ENCODE measurements around the gene SFI1. TPM values are rescaled to one million over a fixed set of nuclear protein-coding genes. Genes with fewer than 3 reads are reported as not detected.

Gene SFI1
- total and polyA plus RNA-seq, 4 donors = 3.1 to 16.2 (median 7.4) TPM

DNA sequence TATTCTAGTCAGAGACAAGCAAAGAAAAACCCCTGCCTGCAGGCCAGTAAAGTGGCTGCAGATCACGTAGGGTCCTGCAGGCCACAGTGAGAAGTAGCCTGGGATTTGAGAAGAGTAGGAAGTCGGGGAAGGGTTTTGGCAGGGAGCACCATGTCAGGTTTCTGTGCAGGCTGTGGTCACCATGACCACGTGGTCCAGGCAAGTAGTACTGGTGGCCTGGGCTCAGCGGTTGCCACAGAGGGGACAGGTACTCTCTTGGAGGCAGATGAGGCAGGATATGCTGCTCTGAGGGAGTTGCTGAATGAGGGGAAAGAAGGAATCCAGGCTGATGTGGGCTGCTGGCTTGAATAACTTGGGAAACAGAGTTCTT lies 119.1 kb downstream of the SFI1 start:
- Histone ChIP-seq H3K4me3 (ENCODE audit: low read depth in 1 of 3, low read length in 3 of 3) (no peak overlapping the region), H3K4me1 (ENCODE audit: control insufficient read depth in 4 of 4, insufficient read depth in 4 of 4, low read length in 3 of 4) (peaks cover 0 to 6% (median 3%) of the 10 kb centered on the region in 4 donors), H3K9ac (ENCODE audit: low read depth in 1 of 2, low read length in 2 of 2) (no peak overlapping the region), H3K9me3 (ENCODE audit: control insufficient read depth in 4 of 4, low read length in 3 of 4) (no peaks in the 10 kb centered on the region), H3K27me3 (ENCODE audit: control insufficient read depth in 4 of 4, insufficient read depth in 4 of 4, low read length in 3 of 4) (no peaks in the 10 kb centered on the region), H3K27ac (ENCODE audit: low read depth in 1 of 2, low read length in 2 of 2) (no peak overlapping the region), H3K36me3 (ENCODE audit: control insufficient read depth in 4 of 4, insufficient read depth in 3 of 4, low read depth in 1 of 4, low read length in 3 of 4) (peaks cover 3 to 27% (median 10%) of the 10 kb centered on the region in 4 donors)
- no peak for DNase-seq (ENCODE audit: low spot score)
- WGBS = 72% methylated on average over 4 of the region's 4 CpGs
- TF ChIP-seq SP1 (IDR thresholded peaks at IDR 0.05) = no peak
- no peak for TF ChIP-seq FOXA2 (IDR thresholded peaks at IDR 0.05)
- TF ChIP-seq, protein P1, sequence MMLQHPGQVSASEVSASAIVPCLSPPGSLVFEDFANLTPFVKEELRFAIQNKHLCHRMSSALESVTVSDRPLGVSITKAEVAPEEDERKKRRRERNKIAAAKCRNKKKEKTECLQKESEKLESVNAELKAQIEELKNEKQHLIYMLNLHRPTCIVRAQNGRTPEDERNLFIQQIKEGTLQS (IDR thresholded peaks at IDR 0.05) = no peak
- TF ChIP-seq, protein P2, sequence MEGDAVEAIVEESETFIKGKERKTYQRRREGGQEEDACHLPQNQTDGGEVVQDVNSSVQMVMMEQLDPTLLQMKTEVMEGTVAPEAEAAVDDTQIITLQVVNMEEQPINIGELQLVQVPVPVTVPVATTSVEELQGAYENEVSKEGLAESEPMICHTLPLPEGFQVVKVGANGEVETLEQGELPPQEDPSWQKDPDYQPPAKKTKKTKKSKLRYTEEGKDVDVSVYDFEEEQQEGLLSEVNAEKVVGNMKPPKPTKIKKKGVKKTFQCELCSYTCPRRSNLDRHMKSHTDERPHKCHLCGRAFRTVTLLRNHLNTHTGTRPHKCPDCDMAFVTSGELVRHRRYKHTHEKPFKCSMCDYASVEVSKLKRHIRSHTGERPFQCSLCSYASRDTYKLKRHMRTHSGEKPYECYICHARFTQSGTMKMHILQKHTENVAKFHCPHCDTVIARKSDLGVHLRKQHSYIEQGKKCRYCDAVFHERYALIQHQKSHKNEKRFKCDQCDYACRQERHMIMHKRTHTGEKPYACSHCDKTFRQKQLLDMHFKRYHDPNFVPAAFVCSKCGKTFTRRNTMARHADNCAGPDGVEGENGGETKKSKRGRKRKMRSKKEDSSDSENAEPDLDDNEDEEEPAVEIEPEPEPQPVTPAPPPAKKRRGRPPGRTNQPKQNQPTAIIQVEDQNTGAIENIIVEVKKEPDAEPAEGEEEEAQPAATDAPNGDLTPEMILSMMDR (IDR thresholded peaks at IDR 0.05; ENCODE audit: low read depth, low read length, missing input control) = no peak
- no peak for TF ChIP-seq EGR1 (IDR thresholded peaks at IDR 0.05; ENCODE audit: low read depth in 2 of 2)
- TF ChIP-seq RAD21 (IDR thresholded peaks at IDR 0.05) = no peak
- no peak for TF ChIP-seq HNF4A (conservative IDR thresholded peaks at IDR 0.05)
- TF ChIP-seq JUND (IDR thresholded peaks at IDR 0.05) = no peak
- TF ChIP-seq NR2F2 (IDR thresholded peaks at IDR 0.05) = no peak
- no peak for TF ChIP-seq TAF1 (conservative IDR thresholded peaks at IDR 0.05)
- TF ChIP-seq, protein P3, sequence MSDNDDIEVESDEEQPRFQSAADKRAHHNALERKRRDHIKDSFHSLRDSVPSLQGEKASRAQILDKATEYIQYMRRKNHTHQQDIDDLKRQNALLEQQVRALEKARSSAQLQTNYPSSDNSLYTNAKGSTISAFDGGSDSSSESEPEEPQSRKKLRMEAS (IDR thresholded peaks at IDR 0.05) = no peak
- TF ChIP-seq FOXA1 (IDR thresholded peaks at IDR 0.05) = no peak
- TF ChIP-seq GABPA (IDR thresholded peaks at IDR 0.05 in 1 of 2, conservative IDR thresholded peaks at IDR 0.05 in 1 of 2) = no peak
- TF ChIP-seq, protein P4, sequence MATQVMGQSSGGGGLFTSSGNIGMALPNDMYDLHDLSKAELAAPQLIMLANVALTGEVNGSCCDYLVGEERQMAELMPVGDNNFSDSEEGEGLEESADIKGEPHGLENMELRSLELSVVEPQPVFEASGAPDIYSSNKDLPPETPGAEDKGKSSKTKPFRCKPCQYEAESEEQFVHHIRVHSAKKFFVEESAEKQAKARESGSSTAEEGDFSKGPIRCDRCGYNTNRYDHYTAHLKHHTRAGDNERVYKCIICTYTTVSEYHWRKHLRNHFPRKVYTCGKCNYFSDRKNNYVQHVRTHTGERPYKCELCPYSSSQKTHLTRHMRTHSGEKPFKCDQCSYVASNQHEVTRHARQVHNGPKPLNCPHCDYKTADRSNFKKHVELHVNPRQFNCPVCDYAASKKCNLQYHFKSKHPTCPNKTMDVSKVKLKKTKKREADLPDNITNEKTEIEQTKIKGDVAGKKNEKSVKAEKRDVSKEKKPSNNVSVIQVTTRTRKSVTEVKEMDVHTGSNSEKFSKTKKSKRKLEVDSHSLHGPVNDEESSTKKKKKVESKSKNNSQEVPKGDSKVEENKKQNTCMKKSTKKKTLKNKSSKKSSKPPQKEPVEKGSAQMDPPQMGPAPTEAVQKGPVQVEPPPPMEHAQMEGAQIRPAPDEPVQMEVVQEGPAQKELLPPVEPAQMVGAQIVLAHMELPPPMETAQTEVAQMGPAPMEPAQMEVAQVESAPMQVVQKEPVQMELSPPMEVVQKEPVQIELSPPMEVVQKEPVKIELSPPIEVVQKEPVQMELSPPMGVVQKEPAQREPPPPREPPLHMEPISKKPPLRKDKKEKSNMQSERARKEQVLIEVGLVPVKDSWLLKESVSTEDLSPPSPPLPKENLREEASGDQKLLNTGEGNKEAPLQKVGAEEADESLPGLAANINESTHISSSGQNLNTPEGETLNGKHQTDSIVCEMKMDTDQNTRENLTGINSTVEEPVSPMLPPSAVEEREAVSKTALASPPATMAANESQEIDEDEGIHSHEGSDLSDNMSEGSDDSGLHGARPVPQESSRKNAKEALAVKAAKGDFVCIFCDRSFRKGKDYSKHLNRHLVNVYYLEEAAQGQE (IDR thresholded peaks at IDR 0.05) = no peak
- TF ChIP-seq RXRA (IDR thresholded peaks at IDR 0.05) = no peak

DNA sequence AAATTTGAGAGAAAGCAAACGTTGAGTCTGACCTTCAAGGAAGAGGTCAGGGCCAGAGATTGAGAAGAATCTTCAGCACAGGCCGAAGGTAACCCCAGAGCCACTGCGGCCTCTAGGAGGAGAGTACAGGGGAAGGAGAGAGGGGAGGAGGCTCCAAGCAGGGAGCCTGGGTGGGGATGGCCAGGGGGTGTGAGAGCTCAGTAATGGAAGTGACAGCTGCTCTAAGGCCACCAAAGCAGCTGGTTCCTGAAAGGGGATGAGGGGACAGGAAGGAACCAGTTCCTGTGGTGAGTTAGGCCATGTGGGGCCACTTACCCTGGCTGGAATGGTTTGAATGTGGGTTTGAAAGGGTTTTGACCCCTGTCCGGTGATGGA lies 119.6 kb downstream of the SFI1 start:
- no peak overlapping the region for H3K9ac ChIP-seq (ENCODE audit: low read depth in 1 of 2, low read length in 2 of 2)
- 62% methylated on average over 4 of the region's 4 CpGs for WGBS
- no peaks in the 10 kb centered on the region for H3K27me3 ChIP-seq (ENCODE audit: control insufficient read depth in 4 of 4, insufficient read depth in 4 of 4, low read length in 3 of 4)
- TF ChIP-seq NR2F2 (IDR thresholded peaks at IDR 0.05) = peak; percentile 66
- TF ChIP-seq HNF4A (conservative IDR thresholded peaks at IDR 0.05) = no peak
- H3K36me3 ChIP-seq (ENCODE audit: control insufficient read depth in 4 of 4, insufficient read depth in 3 of 4, low read depth in 1 of 4, low read length in 3 of 4) = peaks cover 3 to 31% (median 11%) of the 10 kb centered on the region in 4 donors
- DNase-seq (ENCODE audit: low spot score) = no peak
- no peak overlapping the region for H3K4me3 ChIP-seq (ENCODE audit: low read depth in 1 of 3, low read length in 3 of 3)
- H3K27ac ChIP-seq (ENCODE audit: low read depth in 1 of 2, low read length in 2 of 2) = no peak overlapping the region
- H3K9me3 ChIP-seq (ENCODE audit: control insufficient read depth in 4 of 4, low read length in 3 of 4) = no peaks in the 10 kb centered on the region
- H3K4me1 ChIP-seq (ENCODE audit: control insufficient read depth in 4 of 4, insufficient read depth in 4 of 4, low read length in 3 of 4) = peaks cover 0 to 5% (median 1%) of the 10 kb centered on the region in 4 donors

Measured in liver (tissue), 9 donors.